ENCODE results near the gene SESN1. TPM values are rescaled to one million over a fixed set of nuclear protein-coding genes. Genes with fewer than 3 reads are reported as not detected.

SESN1 gene
- total and polyA plus RNA-seq, 9 of the 15 experiments (the other 6 are each of a cell fraction or from before 2014, with no cell fraction given): 3.1 to 13.0 (median 7.4) TPM

- CTCF ChIA-PET (ENCODE audit: low intra/inter-chr PET ratio): no interaction called here
- FAIRE-seq: no peak
- H3K9me3 ChIP-seq (replicated peaks; ENCODE audit: control insufficient read depth, insufficient read depth, low read depth, low read length): no peaks in the 10 kb centered on the region
- H3K9me1 ChIP-seq (ENCODE audit: control insufficient read depth, insufficient read depth, low read length): no peaks in the 10 kb centered on the region
- no peak overlapping the region for H3K4me3 ChIP-seq
- 61% methylated on average over 3 of the region's 3 CpGs for WGBS (ENCODE audit: insufficient coverage, low coverage, missing lambda C conversion rate)
- no peak overlapping the region for H3K27ac ChIP-seq (ENCODE audit: extremely low read depth, low read depth, low read length)
- H3K36me3 ChIP-seq (ENCODE audit: control insufficient read depth, insufficient read depth, low read length): no peaks in the 10 kb centered on the region
- no TSS peak for BruUV-seq (replicated peaks)
- peaks cover 5% of the 10 kb centered on the region; the same call in 1 of the 2 replicates for H4K20me1 ChIP-seq (replicated peaks; ENCODE audit: control insufficient read depth, insufficient read depth, low read length)
- ATAC-seq: no peak
- peaks cover 3 to 6% of the 10 kb centered on the region in 2 experiments; a peak in 3 of 5 replicates for H3K4me1 ChIP-seq (replicated peaks in 1 of 2; ENCODE audit: control insufficient read depth in 2 of 2, insufficient read depth in 2 of 2, low read length in 2 of 2)
- in situ Hi-C loops (cut with MboI) (no loop called here), intact Hi-C loops (cut with micrococcal nuclease) (no loop called here)
- no peak overlapping the region for H3K4me2 ChIP-seq (ENCODE audit: insufficient read depth, low read length)
- no peak overlapping the region for H2AFZ ChIP-seq (ENCODE audit: low read depth, low read length)
- POLR2A ChIA-PET: interaction anchor here (0.6 kb wide), 1 partner anchor 345 kb away, joined by 3 read pairs; no protein-coding TSS in a partner anchor
- TF ChIP-seq NBN (IDR thresholded peaks at IDR 0.05; ENCODE audit: low read depth) (no peak), ZNF146 (CRISPR knock-in tag; IDR thresholded peaks at IDR 0.05; ENCODE audit: unreplicated experiment) (peak; percentile 74), RBM25 (IDR thresholded peaks at IDR 0.05; ENCODE audit: low read depth, low read length, severe bottlenecking) (peak; percentile 45)
- no peaks in the 10 kb centered on the region for H3K27me3 ChIP-seq (ENCODE audit: control insufficient read depth in 2 of 2, insufficient read depth in 2 of 2, low read length in 2 of 2)
- no peak overlapping the region for H3K9ac ChIP-seq (ENCODE audit: insufficient read depth in 1 of 2, low read depth in 2 of 2, low read length in 2 of 2)
- no peak for DNase-seq (ENCODE audit: extremely low read depth in 1 of 4, low spot score in 3 of 4)
- 0 out of 3 replicates have a peak, but pooled peaks cover 2% of the 10 kb centered on the region for H3K79me2 ChIP-seq (ENCODE audit: control insufficient read depth, insufficient read depth, low read length)
Measured at GRCh38 chr6:109048670-109049415, 45.8 kb downstream of the SESN1 start.

- Histone ChIP-seq H3K27me3 (ENCODE audit: control insufficient read depth in 2 of 2, insufficient read depth in 2 of 2, low read length in 2 of 2) (no peaks in the 10 kb centered on the region), H3K79me2 (ENCODE audit: control insufficient read depth, insufficient read depth, low read length) (0 out of 3 replicates have a peak, but pooled peaks cover 2% of the 10 kb centered on the region), H3K9me1 (ENCODE audit: control insufficient read depth, insufficient read depth, low read length) (no peaks in the 10 kb centered on the region), H3K27ac (ENCODE audit: extremely low read depth, low read depth, low read length) (no peak overlapping the region), H3K4me1 (replicated peaks in 1 of 2; ENCODE audit: control insufficient read depth in 2 of 2, insufficient read depth in 2 of 2, low read length in 2 of 2) (peaks cover 3 to 6% of the 10 kb centered on the region in 2 experiments; a peak in 3 of 5 replicates), H4K20me1 (replicated peaks; ENCODE audit: control insufficient read depth, insufficient read depth, low read length) (peaks cover 5% of the 10 kb centered on the region; the same call in 1 of the 2 replicates), H2AFZ (ENCODE audit: low read depth, low read length) (no peak overlapping the region), H3K36me3 (ENCODE audit: control insufficient read depth, insufficient read depth, low read length) (no peaks in the 10 kb centered on the region), H3K4me2 (ENCODE audit: insufficient read depth, low read length) (no peak overlapping the region), H3K9ac (ENCODE audit: insufficient read depth in 1 of 2, low read depth in 2 of 2, low read length in 2 of 2) (no peak overlapping the region), H3K9me3 (replicated peaks; ENCODE audit: control insufficient read depth, insufficient read depth, low read depth, low read length) (no peaks in the 10 kb centered on the region), H3K4me3 (no peak overlapping the region)
- CTCF ChIA-PET (ENCODE audit: low intra/inter-chr PET ratio): no interaction called here
- in situ Hi-C loops (cut with MboI): no loop called here
- WGBS (ENCODE audit: insufficient coverage, low coverage, missing lambda C conversion rate): 27% methylated on average over 1 of the region's 1 CpG
- intact Hi-C loops (cut with micrococcal nuclease): no loop called here
- no TSS peak for BruUV-seq (replicated peaks)
- ATAC-seq (no peak), DNase-seq (ENCODE audit: extremely low read depth in 1 of 4, low spot score in 3 of 4) (no peak), FAIRE-seq (peak; percentile 29)
- POLR2A ChIA-PET: no interaction called here
- no peak for TF ChIP-seq ZBTB2 (IDR thresholded peaks at IDR 0.05)
- TF ChIP-seq PTBP1 (IDR thresholded peaks at IDR 0.05; ENCODE audit: low read depth, low read length): no peak
- TF ChIP-seq NR2F6 (CRISPR knock-in tag; IDR thresholded peaks at IDR 0.05): no peak
- no peak for TF ChIP-seq NCOR1 (IDR thresholded peaks at IDR 0.05)
- no peak for TF ChIP-seq ZKSCAN1 (IDR thresholded peaks at IDR 0.05; ENCODE audit: low read depth, low read length)
- no peak for TF ChIP-seq IRF1 (CRISPR knock-in tag; IDR thresholded peaks at IDR 0.05; ENCODE audit: borderline replicate concordance)
- TF ChIP-seq ELK1 (CRISPR knock-in tag; IDR thresholded peaks at IDR 0.05): no peak
- no peak for TF ChIP-seq RBM25 (IDR thresholded peaks at IDR 0.05; ENCODE audit: low read depth, low read length, severe bottlenecking)
Measured at GRCh38 chr6:109048176-109048575, 46.5 kb downstream of the SESN1 start.
